A549 (cell line): Measurements from ENCODE around the gene RAPSN. TPM values are rescaled to one million over a fixed set of nuclear protein-coding genes. Genes with fewer than 3 reads are reported as not detected.

Experiments used
- ATAC-seq, 2 experiments: fragments of 200-7000 bp in 1 of 2; fragments of >200 bp in 1 of 2; cut with Nextera tagmentation in 1 of 2; cut with Tn5 transposase in 1 of 2; 3 replicates each; pipeline versions ENCODE4 v1.8.0 to v1.9.1; 2018 to 2020; ENCODE audit warnings: mild to moderate bottlenecking in 1 of 2, moderate library complexity in 1 of 2
- CTCF ChIA-PET: fragments of 300-600 bp; sonication (Branson Sonifier 250); formaldehyde crosslinking; extraction: SDS; loops from one replicate; lab custom pipeline; 2021; ENCODE audit warnings: antibody characterized with exemption, inconsistent platforms; lab: Yijun Ruan, JAX
- POLR2A ChIA-PET: fragments of 350-600 bp; formaldehyde crosslinking; extraction: SDS; loops from one replicate; lab custom pipeline; 2021; ENCODE audit warnings: antibody characterized with exemption, inconsistent platforms; lab: Yijun Ruan, JAX
- DNase-seq, 2 experiments: peaks; one replicate each; pipeline versions ENCODE4 v3.0.0 to v3.0.0-alpha.2; 2011 to 2016; ENCODE audit warnings: low read depth in 1 of 2, low spot score in 1 of 2
- FAIRE-seq: peaks from 2 replicates; lab custom pipeline; 2011; peaks lifted over from hg19 to GRCh38; lab: Jason Lieb, UNC
- H3K27ac ChIP-seq, 2 experiments: fragments of >200 bp; sonication (Bioruptor Twin); formaldehyde crosslinking; 3 replicates each; pipeline ENCODE4 v1.5.1; 2016 to 2017
- H3K4me1 ChIP-seq: fragments of >200 bp; sonication (Bioruptor Twin); formaldehyde crosslinking; 3 replicates; pipeline ENCODE4 v1.6.1; 2016
- H3K4me2 ChIP-seq: fragments of >200 bp; sonication (Bioruptor Twin); formaldehyde crosslinking; 3 replicates; pipeline ENCODE4 v1.6.1; 2016
- H3K4me3 ChIP-seq: fragments of >200 bp; sonication (Bioruptor Twin); formaldehyde crosslinking; 3 replicates; pipeline ENCODE4 v1.5.1; 2016
- H3K9me3 ChIP-seq: fragments of >200 bp; sonication (Bioruptor Twin); formaldehyde crosslinking; 3 replicates; pipeline ENCODE4 v1.6.1; 2016
- BHLHE40 ChIP-seq: IDR thresholded peaks from 2 replicates; pipeline ENCODE4 v1.6.1; 2012; ENCODE audit warnings: low read depth, low read length, inconsistent platforms
- CEBPB ChIP-seq, 2 experiments: fragments of >200 bp in 1 of 2; sonication (Bioruptor Twin) in 1 of 2; formaldehyde crosslinking in 1 of 2; IDR thresholded peaks; 2 replicates each; pipeline ENCODE4 v1.6.1; 2012 to 2016
- CHD2 ChIP-seq: fragments of 150-350 bp; IDR thresholded peaks from 2 replicates; pipeline ENCODE4 v1.6.1; 2014; ENCODE audit warnings: low read length; ENCODE audit not compliant: partially characterized antibody
- CTCF ChIP-seq: fragments of >200 bp; sonication (Bioruptor Twin); formaldehyde crosslinking; IDR thresholded peaks from 3 replicates; pipeline ENCODE4 v1.5.1; 2016
- HMGXB4 ChIP-seq: fragments of 250-450 bp; sonication (Bioruptor Pico); IDR thresholded peaks from 2 replicates; pipeline ENCODE4 v1.5.0; 2021; ENCODE audit warnings: mild to moderate bottlenecking, moderate library complexity, borderline replicate concordance
- HOXB5 ChIP-seq: fragments of 250-450 bp; sonication (Bioruptor Pico); IDR thresholded peaks from 2 replicates; pipeline ENCODE4 v1.5.0; 2020; ENCODE audit warnings: mild to moderate bottlenecking, moderate library complexity
- JUN ChIP-seq, 2 experiments: fragments of >200 bp; sonication (Bioruptor Twin); formaldehyde crosslinking; IDR thresholded peaks; 2 replicates in 1 of 2; 3 replicates in 1 of 2; pipeline ENCODE4 v1.6.1; 2016 to 2017
- JUNB ChIP-seq: fragments of >200 bp; sonication (Bioruptor Twin); formaldehyde crosslinking; IDR thresholded peaks from 2 replicates; pipeline ENCODE4 v1.6.1; 2016
- KDM1A ChIP-seq: fragments of 200-600 bp; sonication (generic); IDR thresholded peaks from 2 replicates; pipeline ENCODE4 v1.6.1; 2016; ENCODE audit warnings: low read depth, mild to moderate bottlenecking
- KDM5A ChIP-seq: fragments of 200-600 bp; sonication (generic); IDR thresholded peaks from 2 replicates; pipeline ENCODE4 v1.6.1; 2016; ENCODE audit warnings: antibody characterized with exemption, mild to moderate bottlenecking
- MAFK ChIP-seq: fragments of 450-650 bp; IDR thresholded peaks from 2 replicates; pipeline ENCODE4 v1.6.1; 2014; ENCODE audit not compliant: partially characterized antibody
- NFE2L2 ChIP-seq: fragments of 150-350 bp; conservative IDR thresholded peaks from 2 replicates; pipeline ENCODE4 v1.6.1; 2014; ENCODE audit warnings: low read length
- NPAS2 ChIP-seq: fragments of 250-450 bp; sonication (Bioruptor Pico); IDR thresholded peaks from 2 replicates; pipeline ENCODE4 v1.8.0; 2022; ENCODE audit warnings: mild to moderate bottlenecking, moderate library complexity, borderline replicate concordance
- NR3C1 ChIP-seq: fragments of >200 bp; sonication (Bioruptor Twin); formaldehyde crosslinking; IDR thresholded peaks from 3 replicates; pipeline ENCODE4 v1.6.1; 2017
- PHF8 ChIP-seq: fragments of 200-600 bp; sonication (generic); IDR thresholded peaks from 2 replicates; pipeline ENCODE4 v1.6.1; 2016; ENCODE audit warnings: low read depth, mild to moderate bottlenecking, antibody characterized with exemption, moderate library complexity, borderline replicate concordance
- POLR2A ChIP-seq: IDR thresholded peaks from 2 replicates; pipeline ENCODE4 v1.6.1; 2012; ENCODE audit warnings: mild to moderate bottlenecking, low read length
- POLR2AphosphoS2 ChIP-seq: conservative IDR thresholded peaks from 2 replicates; pipeline ENCODE4 v1.6.1; 2012; ENCODE audit warnings: low read length, improper control_type of control experiment, inconsistent platforms
- RCOR1 ChIP-seq: fragments of 150-350 bp; IDR thresholded peaks from 2 replicates; pipeline ENCODE4 v1.6.1; 2014; ENCODE audit warnings: antibody characterized with exemption, low read length, low read depth
- REST ChIP-seq: fragments of 200-600 bp; sonication (generic); IDR thresholded peaks from 2 replicates; pipeline ENCODE4 v1.6.1; 2016; ENCODE audit warnings: antibody characterized with exemption, mild to moderate bottlenecking, moderate library complexity
- RFX5 ChIP-seq: fragments of 450-650 bp; IDR thresholded peaks from 2 replicates; pipeline ENCODE4 v1.7.1; 2014; ENCODE audit warnings: antibody characterized with exemption, mild to moderate bottlenecking, moderate library complexity
- TP53 ChIP-seq: fragments of 250-450 bp; sonication (Bioruptor Pico); IDR thresholded peaks from 2 replicates; pipeline ENCODE4 v1.5.0; 2021; ENCODE audit warnings: mild to moderate bottlenecking, moderate library complexity
- ZSCAN20 ChIP-seq: fragments of 250-450 bp; sonication (Bioruptor Pico); IDR thresholded peaks from 2 replicates; pipeline ENCODE4 v1.8.0; 2022; ENCODE audit warnings: mild to moderate bottlenecking, moderate library complexity
- WGBS: methylation state at CpG from one replicate; pipeline ENCODE4 v1.1.6; 2017; ENCODE audit errors: missing lambda C conversion rate; 5-methylcytosine and 5-hydroxymethylcytosine counted together
- polyA plus RNA-seq, 4 experiments: library from polyadenylated mRNA; depleted of rRNA in 3 of 4; stranded (reverse); fragments of >200 nt; fragmentation: RNase III in 1 of 4; extraction: RNeasy Plus Mini Kit Qiagen cat#74134 plus additional on column Dnase treatment in 1 of 4; gene quantifications; 2 replicates in 3 of 4; 3 replicates in 1 of 4; pipeline ENCODE4 v1.2.3, GENCODE V29; 2011 to 2017
- TF ChIP-seq, protein P1 (sequence below): fragments of 450-650 bp; IDR thresholded peaks from 2 replicates; pipeline ENCODE4 v1.6.1; 2014; ENCODE audit warnings: antibody characterized with exemption
- TF ChIP-seq, protein P2 (sequence below): fragments of >200 bp; sonication (Bioruptor Twin); formaldehyde crosslinking; IDR thresholded peaks from 3 replicates; pipeline ENCODE4 v1.6.1; 2016
- TF ChIP-seq, protein P3 (sequence below): fragments of >200 bp; sonication (Bioruptor Twin); formaldehyde crosslinking; IDR thresholded peaks from 2 replicates; pipeline ENCODE4 v1.6.1; 2016

The RAPSN gene
- polyA plus RNA-seq, 2 of the 4 experiments (the other 2 are of a cell fraction) = 0.12 to 0.17 TPM

GRCh38 chr11:47393163-47394049 is 55.5 kb downstream of the RAPSN start:
- ATAC-seq = peak in 1 of 2 experiments; percentile 24; a peak in 2 of 6 replicates
- 82% methylated on average over 17 of the region's 20 CpGs for WGBS
- FAIRE-seq = no peak
- no peak for DNase-seq
- CTCF ChIA-PET = interaction anchor here (0.6 to 10.2 kb wide), 7 partner anchors 15 to 460 kb away, joined by 3 to 133 read pairs (median 5); partner anchors contain the start of gene SPI1
- no peaks in the 10 kb centered on the region for H3K4me1 ChIP-seq
- no peak overlapping the region for H3K4me3 ChIP-seq
- 0 out of 6 replicates have a peak overlapping the region, but pooled peaks of 1 of the 2 experiments have one; percentile 36 for H3K27ac ChIP-seq
- TF ChIP-seq NPAS2 (CRISPR knock-in tag) (no peak), HMGXB4 (CRISPR knock-in tag) (no peak), MAFK (no peak), KDM5A (no peak), HOXB5 (CRISPR knock-in tag) (no peak), BHLHE40 (no peak), RCOR1 (no peak), JUNB (no peak), NFE2L2 (no peak), CTCF (no peak), RFX5 (no peak), KDM1A (no peak), PHF8 (no peak), NR3C1 (no peak), TP53 (CRISPR knock-in tag) (no peak), CHD2 (no peak)
- TF ChIP-seq, protein P1, sequence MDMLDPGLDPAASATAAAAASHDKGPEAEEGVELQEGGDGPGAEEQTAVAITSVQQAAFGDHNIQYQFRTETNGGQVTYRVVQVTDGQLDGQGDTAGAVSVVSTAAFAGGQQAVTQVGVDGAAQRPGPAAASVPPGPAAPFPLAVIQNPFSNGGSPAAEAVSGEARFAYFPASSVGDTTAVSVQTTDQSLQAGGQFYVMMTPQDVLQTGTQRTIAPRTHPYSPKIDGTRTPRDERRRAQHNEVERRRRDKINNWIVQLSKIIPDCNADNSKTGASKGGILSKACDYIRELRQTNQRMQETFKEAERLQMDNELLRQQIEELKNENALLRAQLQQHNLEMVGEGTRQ = no peak
- H3K9me3 ChIP-seq = no peaks in the 10 kb centered on the region
- no peak overlapping the region for H3K4me2 ChIP-seq
- POLR2A ChIA-PET = no interaction called here

DNA sequence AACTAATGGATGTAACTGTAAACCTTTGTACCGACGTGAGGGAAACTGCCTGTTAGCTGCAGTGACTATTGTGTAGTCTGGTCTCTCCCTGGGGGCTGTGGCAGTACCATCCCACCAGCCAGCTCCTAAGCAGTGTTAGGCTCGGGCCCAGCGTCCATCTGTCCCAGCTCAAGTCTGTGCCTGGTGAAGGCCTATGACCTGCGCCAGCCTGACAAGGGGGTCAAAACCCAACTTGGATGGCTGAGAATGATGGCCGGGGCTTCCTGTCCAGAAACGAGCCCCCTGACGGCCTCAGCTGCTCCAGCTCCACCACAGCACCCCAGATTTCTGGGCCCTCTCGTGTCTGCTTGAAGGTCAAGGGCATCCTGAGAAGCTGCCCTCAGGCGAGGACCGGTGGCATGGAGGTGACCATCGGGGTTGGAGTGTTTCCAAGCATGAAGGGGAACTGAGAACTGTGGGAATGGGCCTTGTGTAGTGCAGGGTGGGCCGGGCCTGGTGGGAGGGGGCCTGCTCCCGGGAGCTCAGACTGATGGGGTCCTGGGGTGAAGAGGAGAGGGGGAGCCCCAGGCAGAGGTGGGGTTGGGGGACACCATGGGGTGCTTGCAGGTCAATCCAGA is 56.3 kb downstream of the RAPSN start:
- ChIA-PET POLR2A (no interaction called here), CTCF (interaction anchor here (0.7 to 10.2 kb wide), 9 partner anchors 14 to 538 kb away, joined by 3 to 133 read pairs (median 5); partner anchors contain the start of gene SPI1)
- H3K9me3 ChIP-seq = no peaks in the 10 kb centered on the region
- DNase-seq (no peak), ATAC-seq (no peak), FAIRE-seq (no peak)
- H3K27ac ChIP-seq = no peak overlapping the region
- no peak overlapping the region for H3K4me2 ChIP-seq
- WGBS = 80% methylated on average over 8 of the region's 14 CpGs
- no peaks in the 10 kb centered on the region for H3K4me1 ChIP-seq
- H3K4me3 ChIP-seq = no peak overlapping the region
- no peak for TF ChIP-seq REST
- no peak for TF ChIP-seq CEBPB (IDR thresholded peaks at IDR 0.05)
- no peak for TF ChIP-seq ZSCAN20 (CRISPR knock-in tag)
- no peak for TF ChIP-seq CHD2
- no peak for TF ChIP-seq JUN (IDR thresholded peaks at IDR 0.05)
- TF ChIP-seq BHLHE40 = no peak
- TF ChIP-seq, protein P2, sequence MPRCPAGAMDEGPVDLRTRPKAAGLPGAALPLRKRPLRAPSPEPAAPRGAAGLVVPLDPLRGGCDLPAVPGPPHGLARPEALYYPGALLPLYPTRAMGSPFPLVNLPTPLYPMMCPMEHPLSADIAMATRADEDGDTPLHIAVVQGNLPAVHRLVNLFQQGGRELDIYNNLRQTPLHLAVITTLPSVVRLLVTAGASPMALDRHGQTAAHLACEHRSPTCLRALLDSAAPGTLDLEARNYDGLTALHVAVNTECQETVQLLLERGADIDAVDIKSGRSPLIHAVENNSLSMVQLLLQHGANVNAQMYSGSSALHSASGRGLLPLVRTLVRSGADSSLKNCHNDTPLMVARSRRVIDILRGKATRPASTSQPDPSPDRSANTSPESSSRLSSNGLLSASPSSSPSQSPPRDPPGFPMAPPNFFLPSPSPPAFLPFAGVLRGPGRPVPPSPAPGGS = no peak
- no peak for TF ChIP-seq POLR2A
- TF ChIP-seq PHF8 = no peak
- TF ChIP-seq POLR2AphosphoS2 = no peak
- TF ChIP-seq, protein P3, sequence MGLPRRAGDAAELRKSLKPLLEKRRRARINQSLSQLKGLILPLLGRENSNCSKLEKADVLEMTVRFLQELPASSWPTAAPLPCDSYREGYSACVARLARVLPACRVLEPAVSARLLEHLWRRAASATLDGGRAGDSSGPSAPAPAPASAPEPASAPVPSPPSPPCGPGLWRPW = no peak
- TF ChIP-seq NFE2L2 = no peak
